ENCODE results near the gene MAFG.

MAFG gene

GRCh38 chr17:81927653-81928543, at the start of gene MAFG:
Gene MAFG, minus strand, starts transcription at chr17:81927735. Its CDS starts 4,550 bp downstream, at chr17:81923185.
- DNase-seq = peak; percentile 94

GRCh38 chr17:81976332-81977210, 49.0 kb upstream of the MAFG start:
- no peak for DNase-seq

DNA sequence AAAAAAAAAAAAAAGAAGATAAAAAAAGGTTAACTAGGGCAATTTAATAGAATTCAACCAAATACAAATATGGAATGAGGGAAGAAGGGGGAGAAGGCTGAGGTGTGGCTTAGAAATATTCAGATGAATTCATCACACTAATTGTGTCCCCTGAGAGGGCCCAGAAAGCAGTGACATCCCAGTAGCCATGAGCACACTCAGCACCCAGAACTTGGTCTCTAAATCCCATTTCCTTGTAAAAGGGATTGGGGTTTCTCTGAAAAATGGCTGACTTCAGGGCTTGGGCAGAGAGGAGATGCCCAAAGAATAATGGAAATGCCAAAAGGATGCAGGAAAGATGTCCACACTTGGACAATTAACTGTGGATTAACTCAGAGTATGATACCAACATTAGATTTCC, 45.9 kb upstream of the MAFG start:
- no peak for DNase-seq

- DNase-seq = no peak
These were observed 41.6 kb upstream of the MAFG start for GRCh38 chr17:81968850-81969812.

GRCh38 chr17:81968396-81968745, 40.8 kb upstream of the MAFG start:
- no peak for DNase-seq

- DNase-seq = peak; percentile 82
These were observed 40.2 kb upstream of the MAFG start for GRCh38 chr17:81967533-81968395.

DNA sequence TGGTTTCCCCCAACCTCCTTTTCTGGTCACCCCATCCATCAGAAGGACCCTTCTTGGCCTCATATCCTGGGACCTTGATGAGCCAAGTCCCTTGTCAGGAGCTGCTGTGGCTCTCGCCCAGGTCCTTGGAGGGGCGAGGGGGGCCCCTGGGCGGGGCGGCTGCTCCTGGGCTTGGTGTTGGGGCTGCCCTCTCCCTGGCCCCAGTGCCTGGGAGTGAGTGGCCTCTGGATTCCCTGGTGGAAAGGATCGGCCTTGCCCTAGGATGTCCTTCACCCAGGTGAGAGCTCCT, 39.7 kb upstream of the MAFG start:
- DNase-seq = no peak

GRCh38 chr17:81966343-81967243, 39.1 kb upstream of the MAFG start:
- no peak for DNase-seq

- DNase-seq = no peak
These were observed 36.7 kb upstream of the MAFG start for GRCh38 chr17:81964081-81964849.

DNA sequence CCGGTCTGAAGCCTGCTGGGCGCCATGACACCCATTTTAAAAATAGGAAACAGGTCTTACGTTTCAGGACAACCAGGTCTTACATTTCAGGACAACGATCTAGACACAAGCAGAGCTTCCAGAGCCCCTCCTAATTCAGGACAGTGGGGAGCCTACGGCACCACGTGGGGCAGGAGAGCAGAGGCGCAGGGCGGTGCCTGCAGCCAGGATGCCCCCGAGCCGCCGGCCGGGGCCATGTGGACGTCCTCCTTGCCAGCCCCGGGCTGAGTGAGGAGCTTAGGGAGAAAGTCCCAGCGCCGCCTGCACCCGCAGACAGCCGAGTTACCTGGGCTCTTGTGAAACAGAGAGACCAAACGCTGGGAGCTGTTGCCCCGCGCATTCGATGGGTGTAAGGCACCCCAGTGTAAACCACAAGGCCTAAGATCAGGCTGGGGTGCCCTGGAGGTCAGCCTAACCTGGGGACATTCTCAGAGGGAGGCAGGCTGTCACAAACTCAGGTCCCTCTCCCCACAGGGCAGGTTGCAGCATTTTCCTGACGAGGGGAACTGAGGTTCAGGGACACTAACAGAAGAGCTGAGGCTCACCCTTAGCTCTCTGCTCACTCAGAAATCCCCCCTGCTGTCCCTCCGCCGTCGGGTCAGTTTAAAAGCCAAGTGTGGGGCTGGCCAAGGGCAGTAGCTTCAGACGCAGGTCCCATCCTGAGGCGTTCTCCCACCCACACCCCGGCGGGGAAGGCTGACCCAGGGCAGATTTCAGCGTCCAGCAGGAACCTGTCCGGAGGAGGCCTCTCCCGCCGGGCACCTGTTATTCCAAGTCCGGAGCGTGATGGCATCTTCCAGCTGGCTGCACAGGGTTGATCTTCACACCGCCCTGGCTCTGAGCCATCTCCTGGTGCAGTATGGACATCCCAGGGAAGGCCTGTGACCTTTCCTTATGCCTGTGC, 35.2 kb upstream of the MAFG start:
- no peak for DNase-seq

GRCh38 chr17:81961521-81962498, 34.3 kb upstream of the MAFG start:
- no peak for DNase-seq

DNA sequence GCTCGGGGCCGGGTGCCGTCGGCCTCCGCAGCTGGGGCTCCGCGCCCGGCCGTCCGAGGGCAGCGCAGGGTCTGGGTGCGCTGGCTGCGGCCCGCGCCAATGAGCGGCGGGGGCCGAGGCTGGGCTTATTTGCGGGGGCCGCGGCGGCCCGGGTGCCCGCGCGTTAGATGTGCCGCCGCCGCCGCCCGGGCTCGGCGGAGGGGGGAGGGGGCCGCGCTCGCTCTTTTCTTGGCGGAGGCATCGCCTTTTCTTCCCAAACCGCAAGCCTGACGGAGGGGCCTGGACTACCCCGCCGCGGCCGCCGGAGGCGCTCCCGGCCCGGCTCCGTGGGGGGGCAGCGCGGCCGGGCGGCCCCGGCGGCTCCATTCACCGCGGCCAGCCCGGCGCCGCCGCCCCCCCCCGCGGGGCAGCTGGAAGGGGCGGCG, 33.6 kb upstream of the MAFG start, which contains the start of gene NOTUM:
Gene NOTUM (minus strand): TSS at position 101 of the 425 bp plus-strand sequence. CDS start 278 bp downstream, outside the sequence.
- no peak for DNase-seq

DNA sequence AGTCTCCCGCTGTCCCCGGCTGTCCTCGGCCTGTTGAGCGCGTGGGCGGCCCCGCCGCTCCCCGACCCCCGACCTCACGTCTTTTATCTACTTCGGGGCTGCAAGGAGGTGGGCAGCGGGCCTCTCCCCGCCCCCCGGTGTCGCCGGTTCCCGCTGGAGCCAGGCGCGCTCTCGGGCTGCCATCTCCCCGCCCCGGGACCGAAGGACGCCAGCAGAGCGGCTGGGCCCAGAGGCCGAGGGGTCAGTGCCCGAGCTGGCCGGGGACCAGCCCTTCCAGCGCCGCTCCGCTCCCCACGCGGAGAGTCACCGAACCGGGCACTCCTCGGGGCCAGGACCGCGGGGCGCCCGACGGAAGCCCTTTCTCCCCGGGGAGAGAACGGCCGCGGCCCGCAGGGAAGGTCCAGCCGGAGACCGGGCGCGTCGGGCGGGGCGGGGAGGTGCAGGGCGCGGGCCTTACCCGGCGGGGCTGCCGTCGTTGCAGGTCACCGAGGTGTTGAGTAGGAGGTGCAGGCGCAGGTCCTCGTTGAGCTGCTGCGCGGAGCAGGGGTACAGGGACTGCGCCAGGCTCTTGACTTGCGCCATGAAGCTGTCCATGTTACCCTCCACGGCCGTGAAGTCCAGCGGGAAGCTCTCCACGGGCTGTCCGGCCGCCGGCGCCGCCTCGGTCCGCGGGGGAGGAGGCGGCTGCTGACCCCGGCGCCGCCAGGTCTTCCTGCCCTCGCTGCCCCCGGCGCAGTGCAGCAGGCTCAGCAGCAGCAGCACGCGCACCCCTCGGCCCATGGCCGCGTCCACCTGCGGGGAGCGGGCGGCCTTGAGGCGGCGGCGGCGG, 32.8 kb upstream of the MAFG start:
- DNase-seq = no peak

DNA sequence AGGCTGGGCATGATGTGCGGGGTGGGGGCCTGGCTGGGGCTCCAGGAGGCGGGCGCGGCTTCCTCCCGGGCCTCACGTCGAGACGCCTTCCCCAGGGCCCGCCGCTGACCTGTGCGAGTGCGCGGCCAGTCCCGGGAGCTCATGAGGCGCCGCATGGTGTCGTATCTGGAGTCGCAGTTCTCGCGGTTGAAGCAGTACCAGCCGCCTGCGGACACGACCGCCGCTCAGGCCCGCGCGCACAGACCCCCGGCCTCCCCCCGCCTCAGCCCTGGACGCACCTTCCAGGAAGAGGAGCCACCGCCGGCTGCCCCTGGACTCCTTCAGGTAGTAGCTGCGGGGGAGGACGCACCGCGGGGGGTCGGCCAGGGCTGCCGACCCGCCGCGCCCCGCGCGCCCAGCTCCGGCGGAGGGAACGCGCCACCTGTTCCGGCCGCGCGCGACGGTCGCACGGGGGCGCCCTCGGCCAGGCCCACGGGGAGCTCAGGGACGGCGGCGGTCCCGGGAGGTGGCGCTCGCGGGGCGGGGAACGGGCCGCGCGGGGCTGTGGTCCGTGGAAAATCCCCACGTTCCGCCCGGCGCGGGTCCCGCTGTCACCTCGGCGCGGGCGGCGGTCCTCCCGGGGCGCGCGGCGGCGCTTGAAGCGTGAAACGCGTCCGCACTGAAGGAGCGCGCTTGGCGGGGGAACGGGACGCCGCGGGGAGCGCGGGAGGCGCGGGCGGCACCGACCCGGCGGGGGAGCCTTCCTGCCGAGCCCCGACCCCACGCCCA, 32.0 kb upstream of the MAFG start:
- peak; percentile 75 for DNase-seq

DNA sequence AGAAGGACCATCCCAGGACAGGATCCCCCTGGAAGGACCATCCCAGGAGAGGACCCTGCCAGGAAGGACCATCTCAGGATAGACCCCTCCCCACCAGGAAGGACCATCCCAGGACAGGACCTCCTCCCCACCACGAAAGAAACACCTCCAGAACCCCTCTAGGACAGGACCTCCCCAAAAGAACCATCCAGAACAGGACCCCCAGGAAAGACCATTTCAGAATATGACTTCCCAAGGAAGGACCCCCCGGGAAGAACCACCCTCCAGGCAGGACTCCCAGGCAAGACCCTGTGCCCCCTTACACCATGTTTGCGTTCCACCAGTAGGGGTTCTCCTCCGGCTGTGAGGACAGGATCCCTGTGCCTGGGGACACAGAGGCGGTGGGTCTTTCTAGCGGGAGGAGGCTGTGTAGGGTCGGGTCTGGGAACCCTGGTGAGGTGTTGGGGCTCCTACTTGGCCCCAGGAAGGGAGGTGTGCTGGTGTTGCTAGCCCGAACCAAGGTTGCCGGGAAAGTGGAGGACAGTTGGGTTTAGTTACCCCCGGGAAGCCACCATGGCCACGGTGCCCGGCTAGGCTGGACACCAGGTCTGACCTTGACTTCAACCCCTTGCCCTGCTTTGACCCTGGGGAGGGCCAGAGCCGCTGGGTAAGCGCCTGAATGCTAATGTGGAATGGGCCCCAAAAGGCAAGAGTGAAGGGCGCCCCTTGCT, 31.3 kb upstream of the MAFG start:
- no peak for DNase-seq
